ENCODE measurements around the gene MRPL24. TPM values are rescaled to one million over a fixed set of nuclear protein-coding genes. Genes with fewer than 3 reads are reported as not detected.

The MRPL24 gene
- total and polyA plus RNA-seq, 2 of the 4 experiments (the other 2 are of a cell fraction) = 68.8 to 99.5 TPM

DNA sequence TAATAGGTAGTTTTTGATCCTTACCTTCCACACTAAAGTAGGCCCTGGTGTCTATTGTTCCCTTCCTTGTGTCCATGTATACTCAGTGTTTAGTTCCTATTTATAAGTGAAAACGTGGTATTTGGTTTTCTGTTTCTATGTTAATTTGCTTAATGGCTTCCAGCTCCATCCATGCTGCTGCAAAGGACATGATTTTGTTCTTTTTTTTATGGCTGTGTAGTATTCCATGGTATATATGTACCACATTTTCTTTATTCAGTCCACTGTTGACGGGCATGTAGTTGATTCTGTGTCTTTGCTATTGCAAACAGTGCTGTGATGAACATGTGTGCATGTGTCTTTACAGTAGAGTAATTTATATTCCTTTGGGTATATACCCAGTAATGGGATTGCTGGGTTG, 47.2 kb upstream of the MRPL24 start:
- TF ChIP-seq, protein P1, sequence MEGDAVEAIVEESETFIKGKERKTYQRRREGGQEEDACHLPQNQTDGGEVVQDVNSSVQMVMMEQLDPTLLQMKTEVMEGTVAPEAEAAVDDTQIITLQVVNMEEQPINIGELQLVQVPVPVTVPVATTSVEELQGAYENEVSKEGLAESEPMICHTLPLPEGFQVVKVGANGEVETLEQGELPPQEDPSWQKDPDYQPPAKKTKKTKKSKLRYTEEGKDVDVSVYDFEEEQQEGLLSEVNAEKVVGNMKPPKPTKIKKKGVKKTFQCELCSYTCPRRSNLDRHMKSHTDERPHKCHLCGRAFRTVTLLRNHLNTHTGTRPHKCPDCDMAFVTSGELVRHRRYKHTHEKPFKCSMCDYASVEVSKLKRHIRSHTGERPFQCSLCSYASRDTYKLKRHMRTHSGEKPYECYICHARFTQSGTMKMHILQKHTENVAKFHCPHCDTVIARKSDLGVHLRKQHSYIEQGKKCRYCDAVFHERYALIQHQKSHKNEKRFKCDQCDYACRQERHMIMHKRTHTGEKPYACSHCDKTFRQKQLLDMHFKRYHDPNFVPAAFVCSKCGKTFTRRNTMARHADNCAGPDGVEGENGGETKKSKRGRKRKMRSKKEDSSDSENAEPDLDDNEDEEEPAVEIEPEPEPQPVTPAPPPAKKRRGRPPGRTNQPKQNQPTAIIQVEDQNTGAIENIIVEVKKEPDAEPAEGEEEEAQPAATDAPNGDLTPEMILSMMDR (conservative IDR thresholded peaks at IDR 0.05; ENCODE audit: low read depth, low read length) = no peak
- no peak for TF ChIP-seq RAD21 (IDR thresholded peaks at IDR 0.05; ENCODE audit: low read length)
- no peak for TF ChIP-seq SMC3 (IDR thresholded peaks at IDR 0.05; ENCODE audit: low read depth, low read length)
- TF ChIP-seq RFX5 (IDR thresholded peaks at IDR 0.05; ENCODE audit: low read depth, low read length) = no peak
- no peak for TF ChIP-seq MAFK (IDR thresholded peaks at IDR 0.05; ENCODE audit: low read depth, low read length)
- TF ChIP-seq MAZ (IDR thresholded peaks at IDR 0.05; ENCODE audit: borderline replicate concordance, low read depth, low read length) = no peak
- no peak for TF ChIP-seq RCOR1 (IDR thresholded peaks at IDR 0.05; ENCODE audit: insufficient replicate concordance, low read length)
- TF ChIP-seq NFE2L2 (IDR thresholded peaks at IDR 0.05; ENCODE audit: low read depth, low read length) = no peak
- no peak for TF ChIP-seq MXI1 (IDR thresholded peaks at IDR 0.05; ENCODE audit: borderline replicate concordance, low read depth, low read length)
- no peak for TF ChIP-seq FOS (IDR thresholded peaks at IDR 0.05; ENCODE audit: low read depth, low read length)
- TF ChIP-seq CHD1 (IDR thresholded peaks at IDR 0.05; ENCODE audit: low read depth, low read length) = no peak
- TF ChIP-seq, protein P2, sequence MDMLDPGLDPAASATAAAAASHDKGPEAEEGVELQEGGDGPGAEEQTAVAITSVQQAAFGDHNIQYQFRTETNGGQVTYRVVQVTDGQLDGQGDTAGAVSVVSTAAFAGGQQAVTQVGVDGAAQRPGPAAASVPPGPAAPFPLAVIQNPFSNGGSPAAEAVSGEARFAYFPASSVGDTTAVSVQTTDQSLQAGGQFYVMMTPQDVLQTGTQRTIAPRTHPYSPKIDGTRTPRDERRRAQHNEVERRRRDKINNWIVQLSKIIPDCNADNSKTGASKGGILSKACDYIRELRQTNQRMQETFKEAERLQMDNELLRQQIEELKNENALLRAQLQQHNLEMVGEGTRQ (IDR thresholded peaks at IDR 0.05; ENCODE audit: low read depth, low read length) = no peak
- TF ChIP-seq, protein P3, sequence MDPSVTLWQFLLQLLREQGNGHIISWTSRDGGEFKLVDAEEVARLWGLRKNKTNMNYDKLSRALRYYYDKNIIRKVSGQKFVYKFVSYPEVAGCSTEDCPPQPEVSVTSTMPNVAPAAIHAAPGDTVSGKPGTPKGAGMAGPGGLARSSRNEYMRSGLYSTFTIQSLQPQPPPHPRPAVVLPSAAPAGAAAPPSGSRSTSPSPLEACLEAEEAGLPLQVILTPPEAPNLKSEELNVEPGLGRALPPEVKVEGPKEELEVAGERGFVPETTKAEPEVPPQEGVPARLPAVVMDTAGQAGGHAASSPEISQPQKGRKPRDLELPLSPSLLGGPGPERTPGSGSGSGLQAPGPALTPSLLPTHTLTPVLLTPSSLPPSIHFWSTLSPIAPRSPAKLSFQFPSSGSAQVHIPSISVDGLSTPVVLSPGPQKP (IDR thresholded peaks at IDR 0.05; ENCODE audit: borderline replicate concordance, low read depth, low read length) = no peak
- no peak for TF ChIP-seq BHLHE40 (IDR thresholded peaks at IDR 0.05; ENCODE audit: low read depth, low read length)
- no peak for TF ChIP-seq POLR2A (IDR thresholded peaks at IDR 0.05; ENCODE audit: low read depth, low read length)
- no peak for TF ChIP-seq CEBPB (IDR thresholded peaks at IDR 0.05; ENCODE audit: low read depth, low read length)
- H3K4ac ChIP-seq (ENCODE audit: low read depth, low read length) = no peak overlapping the region
- no peak overlapping the region for H3K23ac ChIP-seq (ENCODE audit: low read depth, low read length)
- no peak overlapping the region for H3K18ac ChIP-seq (ENCODE audit: low read depth, low read length)
- no peaks in the 10 kb centered on the region for H3K27me3 ChIP-seq (ENCODE audit: control insufficient read depth, insufficient read depth, low read length)
- WGBS, 2 experiments (ENCODE audit: extremely low coverage in 2 of 2, insufficient read length in 1 of 2) = no CpG with 5 or more reads among the region's 2 CpGs
- no peak overlapping the region for H2BK20ac ChIP-seq (ENCODE audit: low read depth, low read length)
- H3K9me1 ChIP-seq (ENCODE audit: insufficient read depth, low read length) = peaks cover 6% of the 10 kb centered on the region
- no TSS peak for BruUV-seq (replicated peaks)
- no peak overlapping the region for H2BK15ac ChIP-seq (ENCODE audit: low read depth, low read length)
- POLR2A ChIA-PET (ENCODE audit: unreplicated experiment) = no interaction called here
- no peak overlapping the region for H2AFZ ChIP-seq (replicated peaks; ENCODE audit: low read length, poor library complexity)
- H4K5ac ChIP-seq (ENCODE audit: low read depth, low read length) = no peak overlapping the region
- H3K79me1 ChIP-seq (ENCODE audit: low read depth in 1 of 2, low read length in 2 of 2) = peaks cover 26 to 47% of the 10 kb centered on the region in 2 experiments
- peaks cover 31% of the 10 kb centered on the region for H4K20me1 ChIP-seq (ENCODE audit: insufficient read depth, low read length)
- H3K14ac ChIP-seq (replicated peaks; ENCODE audit: low read depth, low read length) = no peak overlapping the region
- H2AK9ac ChIP-seq (replicated peaks; ENCODE audit: low read depth, low read length, poor library complexity) = no peak overlapping the region
- DNase-seq = no peak
- H2AK5ac ChIP-seq (ENCODE audit: low read depth, low read length) = no peak overlapping the region
- H3K4me2 ChIP-seq (ENCODE audit: low read depth, low read length) = no peak overlapping the region
- H3K4me3 ChIP-seq (ENCODE audit: insufficient read depth, low read depth, low read length) = no peak overlapping the region
- no peak overlapping the region for H3K27ac ChIP-seq (ENCODE audit: insufficient read depth, low read length)
- CTCF ChIA-PET = no interaction called here
- H3K9ac ChIP-seq (ENCODE audit: low read depth, low read length) = no peak overlapping the region
- intact Hi-C loops (cut with micrococcal nuclease) = no loop called here
- dilution Hi-C loops (cut with HindIII; ENCODE audit: low sequenced_read_pairs, unreplicated experiment) = no loop called here
- in situ Hi-C loops (cut with MboI; ENCODE audit: low sequenced_read_pairs) = no loop called here
- H3K9me3 ChIP-seq (ENCODE audit: control insufficient read depth, insufficient read depth, low read length) = no peaks in the 10 kb centered on the region
- no peak overlapping the region for H3K56ac ChIP-seq (ENCODE audit: extremely low read depth, insufficient read depth, low read length)
- H3K36me3 ChIP-seq (ENCODE audit: control insufficient read depth, insufficient read depth, low read length) = peaks cover 43% of the 10 kb centered on the region
- ATAC-seq (ENCODE audit: low read depth) = no peak
- no peak overlapping the region for H2BK5ac ChIP-seq (ENCODE audit: low read depth, low read length, poor library complexity, severe bottlenecking)
- no peak overlapping the region for H4K8ac ChIP-seq (ENCODE audit: low read depth in 2 of 2, low read length in 2 of 2)
- no peak overlapping the region for H4K91ac ChIP-seq (ENCODE audit: insufficient read depth, low read depth, low read length)
- no peaks in the 10 kb centered on the region for H3K4me1 ChIP-seq (ENCODE audit: control insufficient read depth, insufficient read depth, low read length)
- H2BK120ac ChIP-seq (ENCODE audit: low read depth, low read length) = no peak overlapping the region

Measured in IMR-90 (cell line).